Osteoblast (primary cell): ENCODE results near the gene SYT13. TPM values are rescaled to one million over a fixed set of nuclear protein-coding genes. Genes with fewer than 3 reads are reported as not detected.

ENCODE experiments used
- DNase-seq: peaks from one replicate; pipeline ENCODE4 v3.0.0; 2011; ENCODE audit warnings: low spot score, mixed read lengths; ENCODE audit not compliant: insufficient read length; ENCODE audit errors: missing footprints
- H2AFZ ChIP-seq: 2 replicates; pipeline ENCODE4 v1.6.0; 2011; ENCODE audit warnings: mild to moderate bottlenecking, low read length
- H3K27ac ChIP-seq: 2 replicates; pipeline ENCODE4 v1.5.1; 2011; ENCODE audit warnings: mild to moderate bottlenecking, low read depth, low read length, moderate library complexity
- H3K27me3 ChIP-seq: 2 replicates; pipeline ENCODE4 v1.6.0; 2012; ENCODE audit warnings: mild to moderate bottlenecking, control low read depth, inconsistent platforms, low read length, moderate library complexity; ENCODE audit not compliant: insufficient read depth
- H3K36me3 ChIP-seq: 2 replicates; pipeline ENCODE4 v1.5.1; 2011; ENCODE audit warnings: mild to moderate bottlenecking, low read length, control low read depth, moderate library complexity; ENCODE audit not compliant: insufficient read depth
- H3K4me1 ChIP-seq: 2 replicates; pipeline ENCODE4 v1.5.1; 2011; ENCODE audit warnings: mild to moderate bottlenecking, low read length, control low read depth, moderate library complexity; ENCODE audit not compliant: insufficient read depth
- H3K4me2 ChIP-seq: 2 replicates; pipeline ENCODE4 v1.6.0; 2011; ENCODE audit warnings: mild to moderate bottlenecking, low read length; ENCODE audit not compliant: insufficient read depth
- H3K4me3 ChIP-seq: fragments of 200-600 bp; sonication (generic); 3 replicates; pipeline ENCODE4 v1.5.1; 2012; ENCODE audit warnings: mild to moderate bottlenecking, low read length, inconsistent platforms; ENCODE audit not compliant: insufficient read depth
- H3K79me2 ChIP-seq: 2 replicates; pipeline ENCODE4 v1.6.0; 2012; ENCODE audit warnings: mild to moderate bottlenecking, low read length, control low read depth, inconsistent platforms; ENCODE audit not compliant: insufficient read depth
- H3K9me3 ChIP-seq: 2 replicates; pipeline ENCODE4 v1.5.1; 2011; ENCODE audit warnings: low read depth, low read length, control low read depth
- H4K20me1 ChIP-seq: 2 replicates; pipeline ENCODE4 v1.6.0; 2012; ENCODE audit warnings: mild to moderate bottlenecking, low read length, control low read depth; ENCODE audit not compliant: insufficient read depth
- total RNA-seq: library from RNA; depleted of rRNA; stranded (reverse); fragments of >200 nt; gene quantifications from 2 replicates; pipeline ENCODE4 v1.2.3, GENCODE V29; 2012
- TF ChIP-seq, protein P1 (sequence below): IDR thresholded peaks from 2 replicates; pipeline ENCODE4 v1.5.1; 2011; ENCODE audit warnings: mild to moderate bottlenecking, low read depth, low read length, moderate library complexity; ENCODE audit errors: extremely low read depth

SYT13 gene
- total RNA-seq, 1 donor = under 0.01 TPM

DNA sequence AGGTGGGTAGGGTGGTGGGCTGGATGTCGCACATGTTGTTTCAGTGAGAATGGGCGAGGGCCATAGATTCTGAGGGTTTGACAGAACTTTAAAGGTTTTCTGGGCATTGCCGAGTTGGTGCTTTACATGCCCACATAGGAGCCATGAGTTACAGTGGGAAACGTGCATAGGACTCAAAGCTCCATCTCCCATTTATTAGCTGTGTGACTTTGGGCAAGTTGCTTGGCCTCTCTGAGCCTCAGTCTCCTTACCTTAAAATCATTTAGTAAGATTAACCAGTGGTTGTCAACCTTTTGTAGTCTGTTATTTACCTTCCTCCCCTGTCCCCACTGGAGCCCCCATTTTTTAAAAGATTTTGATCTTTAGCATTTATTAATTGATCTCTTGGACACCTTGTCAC lies 67.4 kb downstream of the SYT13 start:
- Histone ChIP-seq H3K9me3 (no peaks in the 10 kb centered on the region), H2AFZ (no peak overlapping the region), H3K27me3 (no peaks in the 10 kb centered on the region), H3K4me1 (no peaks in the 10 kb centered on the region), H3K36me3 (no peaks in the 10 kb centered on the region), H3K4me2 (no peak overlapping the region), H3K79me2 (no peaks in the 10 kb centered on the region), H3K4me3 (no peak overlapping the region), H4K20me1 (no peaks in the 10 kb centered on the region), H3K27ac (no peak overlapping the region)
- TF ChIP-seq, protein P1, sequence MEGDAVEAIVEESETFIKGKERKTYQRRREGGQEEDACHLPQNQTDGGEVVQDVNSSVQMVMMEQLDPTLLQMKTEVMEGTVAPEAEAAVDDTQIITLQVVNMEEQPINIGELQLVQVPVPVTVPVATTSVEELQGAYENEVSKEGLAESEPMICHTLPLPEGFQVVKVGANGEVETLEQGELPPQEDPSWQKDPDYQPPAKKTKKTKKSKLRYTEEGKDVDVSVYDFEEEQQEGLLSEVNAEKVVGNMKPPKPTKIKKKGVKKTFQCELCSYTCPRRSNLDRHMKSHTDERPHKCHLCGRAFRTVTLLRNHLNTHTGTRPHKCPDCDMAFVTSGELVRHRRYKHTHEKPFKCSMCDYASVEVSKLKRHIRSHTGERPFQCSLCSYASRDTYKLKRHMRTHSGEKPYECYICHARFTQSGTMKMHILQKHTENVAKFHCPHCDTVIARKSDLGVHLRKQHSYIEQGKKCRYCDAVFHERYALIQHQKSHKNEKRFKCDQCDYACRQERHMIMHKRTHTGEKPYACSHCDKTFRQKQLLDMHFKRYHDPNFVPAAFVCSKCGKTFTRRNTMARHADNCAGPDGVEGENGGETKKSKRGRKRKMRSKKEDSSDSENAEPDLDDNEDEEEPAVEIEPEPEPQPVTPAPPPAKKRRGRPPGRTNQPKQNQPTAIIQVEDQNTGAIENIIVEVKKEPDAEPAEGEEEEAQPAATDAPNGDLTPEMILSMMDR = no peak
- no peak for DNase-seq

DNA sequence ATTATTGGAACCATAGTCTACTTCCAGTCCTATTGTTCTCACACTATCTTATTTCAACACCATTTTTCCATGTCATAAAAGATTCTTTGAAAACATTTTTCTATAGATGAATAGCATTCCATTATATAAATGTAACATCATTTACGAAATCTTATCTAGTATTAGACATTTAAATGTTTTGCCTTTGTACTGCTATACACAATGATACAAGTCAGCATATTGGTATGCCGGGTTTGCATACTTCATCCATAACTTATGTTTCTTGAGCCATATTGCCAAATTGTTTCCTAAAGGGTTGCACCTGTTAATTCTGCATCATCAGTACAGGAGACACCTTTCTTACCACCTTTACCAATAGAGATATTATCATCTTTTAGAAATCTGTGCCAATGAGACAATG lies 68.2 kb downstream of the SYT13 start:
- no peaks in the 10 kb centered on the region for H3K27me3 ChIP-seq
- no peak for DNase-seq
- no peaks in the 10 kb centered on the region for H3K9me3 ChIP-seq
- no peaks in the 10 kb centered on the region for H3K36me3 ChIP-seq
- H3K4me3 ChIP-seq = no peak overlapping the region
- no peak overlapping the region for H2AFZ ChIP-seq
- no peak overlapping the region for H3K4me2 ChIP-seq
- no peaks in the 10 kb centered on the region for H3K79me2 ChIP-seq
- no peaks in the 10 kb centered on the region for H4K20me1 ChIP-seq
- TF ChIP-seq, protein P1 = no peak
- H3K4me1 ChIP-seq = no peaks in the 10 kb centered on the region
- no peak overlapping the region for H3K27ac ChIP-seq

DNA sequence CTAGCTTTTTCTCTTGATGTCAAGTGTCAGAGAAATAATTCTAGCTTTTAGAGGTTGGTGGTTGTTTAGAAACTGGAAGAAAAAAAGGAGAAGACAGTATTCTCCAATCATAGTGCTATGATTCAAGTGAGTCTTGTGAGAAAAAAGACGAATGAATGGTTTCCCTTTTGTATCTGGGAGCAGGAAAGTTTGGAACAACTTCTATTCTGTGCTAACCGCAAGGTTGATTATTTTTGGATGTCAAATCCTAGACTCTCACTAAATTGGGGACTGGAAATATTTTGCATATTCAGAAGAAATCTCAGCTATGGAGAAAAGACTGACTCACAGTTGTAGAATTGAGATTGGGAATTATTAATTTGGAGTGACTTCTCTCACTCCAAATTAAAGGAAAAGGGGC lies 69.2 kb downstream of the SYT13 start:
- Histone ChIP-seq H4K20me1 (no peaks in the 10 kb centered on the region), H3K9me3 (no peaks in the 10 kb centered on the region), H3K36me3 (no peaks in the 10 kb centered on the region), H3K27ac (no peak overlapping the region), H3K4me1 (no peaks in the 10 kb centered on the region), H3K79me2 (no peaks in the 10 kb centered on the region), H2AFZ (no peak overlapping the region), H3K4me3 (no peak overlapping the region), H3K4me2 (no peak overlapping the region), H3K27me3 (no peaks in the 10 kb centered on the region)
- TF ChIP-seq, protein P1 = no peak
- no peak for DNase-seq

DNA sequence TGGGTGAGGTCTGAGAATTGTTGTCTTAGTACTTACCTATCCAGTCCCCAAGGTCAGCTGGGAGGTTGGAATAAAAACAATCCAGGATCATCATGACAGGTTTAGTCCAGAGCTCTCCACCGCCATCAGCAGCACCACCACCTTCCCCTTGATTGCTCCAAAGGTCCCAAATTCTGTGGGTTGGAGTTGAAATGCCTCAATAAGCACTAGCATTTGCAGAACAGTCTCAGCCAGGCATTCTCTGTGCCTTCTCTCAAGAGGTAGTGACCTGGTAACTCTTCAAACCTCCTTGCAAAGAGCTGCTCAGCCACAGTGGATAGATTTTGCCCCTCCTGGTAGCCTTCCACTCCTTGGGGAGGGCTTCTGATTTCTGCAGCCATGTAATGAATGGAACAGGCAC lies 70.1 kb downstream of the SYT13 start:
- no peaks in the 10 kb centered on the region for H3K79me2 ChIP-seq
- H2AFZ ChIP-seq = no peak overlapping the region
- H3K9me3 ChIP-seq = no peaks in the 10 kb centered on the region
- TF ChIP-seq, protein P1 = no peak
- no peak overlapping the region for H3K4me3 ChIP-seq
- no peak overlapping the region for H3K27ac ChIP-seq
- no peak for DNase-seq
- no peaks in the 10 kb centered on the region for H4K20me1 ChIP-seq
- no peaks in the 10 kb centered on the region for H3K4me1 ChIP-seq
- H3K36me3 ChIP-seq = no peaks in the 10 kb centered on the region
- H3K27me3 ChIP-seq = no peaks in the 10 kb centered on the region
- H3K4me2 ChIP-seq = no peak overlapping the region
